CD4-positive, alpha-beta T cell treated with Interleukin-4 for 1 hour (primary cell): ENCODE results near the gene PREX1.

Source experiments
- DNase-seq, 2 donors: peaks; one replicate each; pipeline ENCODE4 v3.0.0-alpha.2; 2020 to 2022

Gene PREX1

GRCh38 chr20:48747840-48748414, 79.9 kb downstream of the PREX1 start:
- no peak for DNase-seq

GRCh38 chr20:48745330-48745729, 82.5 kb downstream of the PREX1 start:
- DNase-seq = no peak

- no peak for DNase-seq
These were observed 83.3 kb downstream of the PREX1 start for GRCh38 chr20:48744515-48744914.

GRCh38 chr20:48743807-48744206, 84.0 kb downstream of the PREX1 start:
- DNase-seq = no peak

GRCh38 chr20:48742912-48743680, 84.7 kb downstream of the PREX1 start:
- no peak for DNase-seq

- DNase-seq = no peak
These were observed 85.6 kb downstream of the PREX1 start for GRCh38 chr20:48742233-48742632.

- no peak for DNase-seq
These were observed 86.1 kb downstream of the PREX1 start for GRCh38 chr20:48741669-48742068.

GRCh38 chr20:48740712-48741111, 87.1 kb downstream of the PREX1 start:
- no peak for DNase-seq

- no peak for DNase-seq
These were observed 87.5 kb downstream of the PREX1 start for GRCh38 chr20:48740292-48740649.

- DNase-seq = no peak
These were observed 88.2 kb downstream of the PREX1 start for GRCh38 chr20:48739395-48740291.

GRCh38 chr20:48738399-48739304, 89.1 kb downstream of the PREX1 start:
- DNase-seq = peak in 1 of 2 donors; percentile 38

GRCh38 chr20:48738094-48738398, 89.8 kb downstream of the PREX1 start:
- no peak for DNase-seq

- DNase-seq = no peak
These were observed 90.2 kb downstream of the PREX1 start for GRCh38 chr20:48737434-48738093.

GRCh38 chr20:48736636-48737035, 91.2 kb downstream of the PREX1 start:
- DNase-seq = no peak

GRCh38 chr20:48736231-48736630, 91.6 kb downstream of the PREX1 start:
- no peak for DNase-seq

GRCh38 chr20:48735112-48735511, 92.7 kb downstream of the PREX1 start:
- DNase-seq = no peak

- DNase-seq = no peak
These were observed 93.6 kb downstream of the PREX1 start for GRCh38 chr20:48734104-48734749.

- DNase-seq = no peak
These were observed 94.5 kb downstream of the PREX1 start for GRCh38 chr20:48733296-48733790.

- DNase-seq = no peak
These were observed 95.5 kb downstream of the PREX1 start for GRCh38 chr20:48732081-48732829.

GRCh38 chr20:48731536-48731935, 96.3 kb downstream of the PREX1 start:
- DNase-seq = no peak

GRCh38 chr20:48730977-48731376, 96.8 kb downstream of the PREX1 start:
- DNase-seq = no peak
